ENCODE data around the gene C12orf76.

DNA sequence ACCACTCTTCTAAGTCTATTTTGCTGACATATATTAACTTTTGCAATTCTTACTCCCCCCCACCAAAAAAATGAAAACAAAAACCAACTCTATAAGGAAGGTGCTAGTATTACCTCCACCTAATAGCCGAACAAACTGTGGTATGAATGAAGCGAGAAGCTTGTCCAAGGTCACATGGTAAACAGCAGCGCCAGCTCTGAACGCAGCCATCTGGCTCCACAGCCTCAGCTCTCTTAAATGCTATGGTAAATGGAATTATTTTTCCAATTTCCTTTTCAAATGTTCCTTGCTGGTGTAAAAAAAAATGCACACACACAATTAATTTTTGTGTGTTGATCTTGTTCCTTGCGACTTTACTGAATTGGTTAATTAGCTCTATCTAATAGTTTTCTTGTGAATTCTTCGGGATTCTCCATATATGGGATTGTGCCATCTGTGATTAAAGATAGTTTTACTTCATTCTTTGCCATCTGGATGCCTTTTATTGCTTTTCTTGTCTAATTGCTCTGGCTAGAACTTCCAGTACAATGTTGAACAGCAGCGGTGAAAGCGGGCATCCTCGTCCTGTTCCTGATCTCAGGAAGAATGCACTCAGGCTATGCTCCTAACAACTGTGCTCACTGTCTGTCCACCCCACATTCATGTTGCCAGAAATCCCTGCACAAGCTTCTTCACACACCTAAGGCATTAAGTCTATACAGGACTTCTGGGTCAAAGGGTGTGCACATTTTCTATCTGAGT lies 10.7 kb upstream of the C12orf76 start:
- TF ChIP-seq, protein P1, sequence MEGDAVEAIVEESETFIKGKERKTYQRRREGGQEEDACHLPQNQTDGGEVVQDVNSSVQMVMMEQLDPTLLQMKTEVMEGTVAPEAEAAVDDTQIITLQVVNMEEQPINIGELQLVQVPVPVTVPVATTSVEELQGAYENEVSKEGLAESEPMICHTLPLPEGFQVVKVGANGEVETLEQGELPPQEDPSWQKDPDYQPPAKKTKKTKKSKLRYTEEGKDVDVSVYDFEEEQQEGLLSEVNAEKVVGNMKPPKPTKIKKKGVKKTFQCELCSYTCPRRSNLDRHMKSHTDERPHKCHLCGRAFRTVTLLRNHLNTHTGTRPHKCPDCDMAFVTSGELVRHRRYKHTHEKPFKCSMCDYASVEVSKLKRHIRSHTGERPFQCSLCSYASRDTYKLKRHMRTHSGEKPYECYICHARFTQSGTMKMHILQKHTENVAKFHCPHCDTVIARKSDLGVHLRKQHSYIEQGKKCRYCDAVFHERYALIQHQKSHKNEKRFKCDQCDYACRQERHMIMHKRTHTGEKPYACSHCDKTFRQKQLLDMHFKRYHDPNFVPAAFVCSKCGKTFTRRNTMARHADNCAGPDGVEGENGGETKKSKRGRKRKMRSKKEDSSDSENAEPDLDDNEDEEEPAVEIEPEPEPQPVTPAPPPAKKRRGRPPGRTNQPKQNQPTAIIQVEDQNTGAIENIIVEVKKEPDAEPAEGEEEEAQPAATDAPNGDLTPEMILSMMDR (IDR thresholded peaks at IDR 0.05; ENCODE audit: low read length): no peak
- TF ChIP-seq EZH2 (optimal IDR thresholded peaks at IDR 0.05; ENCODE audit: low read depth, low read length): no peak
